HUES48 (cell line): Measurements from ENCODE around the gene GTF3C1.
"Not testable (repeated sequence)": the region's sequence is repeated elsewhere in the genome, so short reads cannot be mapped to it uniquely, and the experiment has no call there.

Experiments
- H3K27ac ChIP-seq: one replicate; pipeline ENCODE4 v1.7.0; 2013; ENCODE audit warnings: low read depth, low read length, inconsistent platforms
- H3K27me3 ChIP-seq: 2 replicates; pipeline ENCODE4 v1.6.1; 2013; ENCODE audit warnings: mild to moderate bottlenecking, low read length; ENCODE audit not compliant: control insufficient read depth, insufficient read depth
- H3K36me3 ChIP-seq: 2 replicates; pipeline ENCODE4 v1.6.1; 2013; ENCODE audit warnings: low read length; ENCODE audit not compliant: control insufficient read depth, insufficient read depth
- H3K4me1 ChIP-seq: 2 replicates; pipeline ENCODE4 v1.6.1; 2013; ENCODE audit warnings: mild to moderate bottlenecking, low read length; ENCODE audit not compliant: control insufficient read depth, insufficient read depth
- H3K4me3 ChIP-seq: 2 replicates; pipeline ENCODE4 v1.5.1; 2013; ENCODE audit warnings: mild to moderate bottlenecking, low read depth, low read length
- H3K9ac ChIP-seq: 2 replicates; pipeline ENCODE4 v1.6.1; 2013; ENCODE audit warnings: mild to moderate bottlenecking, low read depth, low read length, moderate library complexity
- H3K9me3 ChIP-seq: 2 replicates; pipeline ENCODE4 v1.6.1; 2013; ENCODE audit warnings: low read length; ENCODE audit not compliant: control insufficient read depth, insufficient read depth

Gene GTF3C1

DNA sequence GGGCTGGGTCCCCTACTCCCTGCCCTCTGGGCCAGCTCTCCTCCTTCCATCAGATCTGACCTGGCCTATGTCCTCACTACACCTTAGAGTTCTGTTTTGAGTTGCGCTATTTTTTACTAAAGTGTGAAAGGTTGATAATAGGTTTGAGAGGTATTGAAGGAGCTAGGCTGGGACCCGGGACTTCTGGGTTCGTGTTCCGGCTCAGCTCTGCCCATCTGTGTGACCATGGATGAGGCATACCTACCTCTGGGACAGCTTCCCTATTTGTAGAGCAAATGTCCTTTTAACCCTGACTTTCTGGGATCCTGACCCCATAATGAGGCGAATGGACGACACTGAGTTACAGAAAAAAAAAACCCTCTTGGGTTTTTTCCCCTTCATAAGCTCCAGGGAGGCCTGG lies 111.8 kb downstream of the GTF3C1 start:
- Histone ChIP-seq H3K27me3 (no peaks in the 10 kb centered on the region), H3K4me3 (no peak overlapping the region), H3K9ac (no peak overlapping the region), H3K4me1 (no peaks in the 10 kb centered on the region), H3K9me3 (no peaks in the 10 kb centered on the region), H3K36me3 (no peaks in the 10 kb centered on the region), H3K27ac (no peak overlapping the region)

DNA sequence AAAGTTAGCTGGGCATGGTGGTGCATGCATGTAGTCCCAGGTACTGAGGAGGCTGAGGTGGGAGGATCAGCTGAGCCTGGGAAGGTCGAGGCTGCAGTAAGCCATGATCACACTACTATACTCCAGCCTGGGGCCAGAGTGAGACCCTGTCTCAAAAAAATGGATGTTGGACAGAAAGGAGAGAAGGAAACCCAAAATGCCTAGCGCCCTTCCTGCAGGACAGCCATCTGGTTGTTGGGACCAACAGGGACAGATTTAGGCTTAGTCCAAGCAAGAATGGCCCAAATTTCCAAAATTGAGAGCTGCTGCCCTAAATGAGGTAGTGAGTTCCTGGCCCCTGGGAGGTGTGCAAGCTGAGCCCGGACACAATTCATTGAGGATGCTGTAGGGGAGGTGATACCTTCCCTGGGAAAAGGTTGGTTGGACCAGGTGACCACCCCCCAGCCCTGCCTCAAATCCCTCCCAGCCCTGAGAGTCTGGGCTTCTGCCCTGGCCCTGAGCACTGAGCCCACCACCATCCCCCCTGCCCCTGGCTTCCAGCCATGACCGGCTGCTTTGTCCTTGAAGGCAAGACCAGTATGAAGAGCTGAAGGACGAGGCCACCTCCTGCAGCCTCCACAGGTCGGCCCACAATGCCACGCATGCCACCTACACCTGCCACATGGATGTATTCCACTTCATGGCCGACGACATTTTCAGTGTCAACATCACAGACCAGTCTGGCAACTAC lies 112.6 kb downstream of the GTF3C1 start:
- Histone ChIP-seq H3K36me3 (no peaks in the 10 kb centered on the region), H3K4me3 (no peak overlapping the region), H3K9ac (no peak overlapping the region), H3K27ac (no peak overlapping the region), H3K27me3 (no peaks in the 10 kb centered on the region), H3K9me3 (no peaks in the 10 kb centered on the region), H3K4me1 (no peaks in the 10 kb centered on the region)

GRCh38 chr16:27436065-27436464 lies 113.6 kb downstream of the GTF3C1 start:
- H3K4me1 ChIP-seq = no peaks in the 10 kb centered on the region
- H3K36me3 ChIP-seq = no peaks in the 10 kb centered on the region
- H3K9me3 ChIP-seq = no peaks in the 10 kb centered on the region
- H3K27ac ChIP-seq = no peak overlapping the region
- H3K9ac ChIP-seq = no peak overlapping the region
- no peaks in the 10 kb centered on the region for H3K27me3 ChIP-seq
- H3K4me3 ChIP-seq = no peak overlapping the region

GRCh38 chr16:27435146-27435545 lies 114.6 kb downstream of the GTF3C1 start:
- not testable (repeated sequence) for H3K9me3 ChIP-seq, H3K27me3 ChIP-seq, H3K36me3 ChIP-seq, H3K9ac ChIP-seq, H3K4me1 ChIP-seq, H3K4me3 ChIP-seq, H3K27ac ChIP-seq

- Histone ChIP-seq H3K36me3 (no peaks in the 10 kb centered on the region), H3K4me3 (no peak overlapping the region), H3K9ac (no peak overlapping the region), H3K27me3 (no peaks in the 10 kb centered on the region), H3K4me1 (no peaks in the 10 kb centered on the region), H3K27ac (no peak overlapping the region), H3K9me3 (no peaks in the 10 kb centered on the region)
Measured at GRCh38 chr16:27434141-27435051, 115.3 kb downstream of the GTF3C1 start.

DNA sequence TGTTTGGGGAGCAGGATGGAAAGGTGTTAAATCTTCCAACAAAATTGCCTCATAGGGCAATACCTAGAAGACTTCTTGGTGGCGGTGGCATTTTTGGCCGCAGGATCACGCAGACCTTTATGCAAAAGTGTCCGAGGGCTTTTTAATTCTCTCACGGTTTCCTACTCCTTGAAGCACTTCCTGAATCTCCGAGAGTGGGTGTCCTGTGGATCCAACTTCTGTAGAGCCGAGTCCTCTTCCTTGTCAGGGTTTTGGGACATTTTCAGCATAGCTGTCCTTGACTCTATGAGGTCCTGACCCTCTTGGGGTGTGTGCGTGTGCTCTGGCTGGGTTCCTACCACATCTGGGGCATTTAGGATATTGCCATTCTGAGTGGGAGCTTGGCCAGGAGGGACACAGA lies 116.1 kb downstream of the GTF3C1 start:
- Histone ChIP-seq H3K4me3 (no peak overlapping the region), H3K9me3 (no peaks in the 10 kb centered on the region), H3K9ac (no peak overlapping the region), H3K27ac (no peak overlapping the region), H3K27me3 (no peaks in the 10 kb centered on the region), H3K36me3 (no peaks in the 10 kb centered on the region), H3K4me1 (no peaks in the 10 kb centered on the region)

DNA sequence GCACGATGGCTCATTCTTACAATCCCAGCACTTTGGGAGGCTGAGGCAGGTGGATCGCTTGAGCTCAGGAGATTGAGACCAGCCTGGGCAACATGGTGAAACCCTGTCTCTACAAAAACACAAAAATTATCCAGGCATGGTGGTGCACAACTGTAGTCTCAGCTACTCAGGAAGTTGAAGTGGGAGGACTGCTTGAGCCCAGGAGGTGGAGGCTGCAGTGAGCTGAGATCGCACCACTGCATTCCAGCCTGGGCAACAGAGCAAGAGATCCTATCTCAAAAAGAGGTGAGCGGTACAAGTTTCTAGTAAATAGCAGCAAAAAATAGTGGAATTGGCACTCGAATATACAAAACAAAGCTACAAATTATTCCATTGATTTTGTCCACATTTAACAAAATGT lies 116.5 kb downstream of the GTF3C1 start:
- not testable (repeated sequence) for H3K27me3 ChIP-seq, H3K4me1 ChIP-seq, H3K9ac ChIP-seq, H3K4me3 ChIP-seq, H3K36me3 ChIP-seq, H3K27ac ChIP-seq, H3K9me3 ChIP-seq

GRCh38 chr16:27432558-27432957 lies 117.2 kb downstream of the GTF3C1 start:
- H3K9me3 ChIP-seq = no peaks in the 10 kb centered on the region
- H3K36me3 ChIP-seq = no peaks in the 10 kb centered on the region
- no peaks in the 10 kb centered on the region for H3K4me1 ChIP-seq
- no peak overlapping the region for H3K9ac ChIP-seq
- no peak overlapping the region for H3K27ac ChIP-seq
- no peak overlapping the region for H3K4me3 ChIP-seq
- H3K27me3 ChIP-seq = no peaks in the 10 kb centered on the region

- no peak overlapping the region for H3K27ac ChIP-seq
- H3K36me3 ChIP-seq = no peaks in the 10 kb centered on the region
- H3K27me3 ChIP-seq = no peaks in the 10 kb centered on the region
- no peaks in the 10 kb centered on the region for H3K4me1 ChIP-seq
- no peak overlapping the region for H3K9ac ChIP-seq
- no peak overlapping the region for H3K4me3 ChIP-seq
- no peaks in the 10 kb centered on the region for H3K9me3 ChIP-seq
Measured at GRCh38 chr16:27431773-27432532, 117.8 kb downstream of the GTF3C1 start.

DNA sequence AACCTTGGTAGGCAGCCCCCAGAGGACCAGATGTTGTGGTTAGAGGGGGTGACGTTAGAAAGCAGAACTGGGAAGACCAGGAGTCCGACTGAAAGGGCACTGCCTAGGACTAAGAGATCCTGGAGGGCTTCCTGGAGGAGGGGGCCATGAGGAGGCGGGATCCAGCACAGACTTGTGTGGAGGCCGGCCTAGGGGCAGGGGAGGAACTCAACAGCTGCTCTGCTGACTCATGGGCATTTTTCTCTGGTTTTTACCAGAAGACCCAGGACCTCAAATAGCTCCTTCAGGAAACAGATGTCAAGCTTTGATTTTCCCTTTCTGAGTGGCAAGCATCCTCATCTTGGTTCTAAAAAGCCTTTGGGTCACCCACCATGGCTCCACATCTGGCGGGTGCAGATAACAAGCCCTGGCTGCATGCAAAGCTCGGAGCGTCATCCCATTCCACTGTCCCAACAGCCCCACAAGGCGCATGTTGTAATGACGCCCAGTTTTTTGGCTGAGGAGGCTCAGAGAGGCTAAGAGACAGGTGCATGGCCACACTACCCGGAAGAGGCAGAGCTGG lies 118.7 kb downstream of the GTF3C1 start:
- H3K27ac ChIP-seq = no peak overlapping the region

More for the DNA sequence above, 118.7 kb downstream of the GTF3C1 start:
- Histone ChIP-seq H3K9ac (no peak overlapping the region), H3K27me3 (no peaks in the 10 kb centered on the region), H3K4me1 (no peaks in the 10 kb centered on the region), H3K9me3 (no peaks in the 10 kb centered on the region), H3K36me3 (no peaks in the 10 kb centered on the region), H3K4me3 (no peak overlapping the region)
